Dermis microvascular lymphatic vessel endothelial cell (primary cell): ENCODE data around the gene ERP27. TPM values are rescaled to one million over a fixed set of nuclear protein-coding genes. Genes with fewer than 3 reads are reported as not detected.

Source experiments
- DNase-seq, 2 donors: peaks; one replicate each; pipeline versions ENCODE4 v3.0.0 to v3.0.0-alpha.2; 2010; ENCODE audit warnings: low read depth in 2 of 2
- total RNA-seq: library from RNA; depleted of rRNA; stranded (reverse); fragments of >200 nt; gene quantifications from 2 replicates; pipeline ENCODE4 v1.2.1, GENCODE V29; 2014

ERP27 gene
- total RNA-seq, 1 donor from 2014 or later, result 0.13 TPM

DNA sequence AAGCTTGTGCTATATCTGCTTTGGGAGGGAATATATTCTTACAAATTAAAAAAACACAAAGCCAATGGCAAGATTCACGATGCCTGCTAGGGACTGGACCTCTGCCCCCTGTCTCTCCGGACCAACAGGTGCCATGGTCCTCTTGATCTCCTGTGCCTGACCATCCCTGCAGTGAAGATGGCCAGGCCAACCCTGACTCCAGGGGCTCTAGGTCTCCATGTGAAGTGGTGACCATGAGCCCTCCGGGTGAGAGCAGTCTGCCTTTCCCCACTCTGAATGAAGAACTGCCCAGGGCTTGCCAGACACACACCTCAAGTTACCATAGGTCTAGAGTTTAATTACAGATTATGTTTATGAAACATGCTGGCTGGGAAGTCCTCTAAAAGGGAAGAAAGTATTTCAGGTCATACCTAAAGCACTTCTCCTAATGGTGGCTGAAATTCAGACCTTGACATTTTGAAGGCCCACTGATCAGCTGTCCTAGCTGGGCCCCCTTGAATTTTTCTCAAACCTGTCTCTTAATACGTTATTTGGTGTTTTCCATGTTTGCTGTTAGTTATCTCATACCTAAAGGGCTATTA, 21.7 kb upstream of the ERP27 start:
- no peak for DNase-seq

DNA sequence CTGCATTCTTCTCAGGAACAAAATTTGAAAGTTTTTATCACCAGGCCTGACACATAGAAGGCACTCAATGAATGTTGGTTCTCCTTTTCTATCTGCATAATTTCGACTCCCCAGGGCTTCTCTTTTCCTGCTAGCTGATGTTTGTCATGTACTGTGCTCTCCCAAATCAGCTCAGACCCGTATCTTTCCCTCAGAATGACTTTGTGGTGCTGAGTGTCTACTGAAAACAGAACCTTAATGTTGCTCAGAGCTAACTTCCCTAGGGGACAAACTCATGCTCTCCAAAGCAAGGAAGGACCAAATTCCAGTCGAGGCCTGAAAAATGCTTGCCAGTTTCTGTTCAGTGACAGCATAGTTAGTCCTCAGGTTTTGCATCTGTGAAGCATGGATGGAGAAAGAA, 21.1 kb upstream of the ERP27 start:
- DNase-seq, result no peak

GRCh38 chr12:14959126-14959440, 20.7 kb upstream of the ERP27 start:
- no peak for DNase-seq

DNA sequence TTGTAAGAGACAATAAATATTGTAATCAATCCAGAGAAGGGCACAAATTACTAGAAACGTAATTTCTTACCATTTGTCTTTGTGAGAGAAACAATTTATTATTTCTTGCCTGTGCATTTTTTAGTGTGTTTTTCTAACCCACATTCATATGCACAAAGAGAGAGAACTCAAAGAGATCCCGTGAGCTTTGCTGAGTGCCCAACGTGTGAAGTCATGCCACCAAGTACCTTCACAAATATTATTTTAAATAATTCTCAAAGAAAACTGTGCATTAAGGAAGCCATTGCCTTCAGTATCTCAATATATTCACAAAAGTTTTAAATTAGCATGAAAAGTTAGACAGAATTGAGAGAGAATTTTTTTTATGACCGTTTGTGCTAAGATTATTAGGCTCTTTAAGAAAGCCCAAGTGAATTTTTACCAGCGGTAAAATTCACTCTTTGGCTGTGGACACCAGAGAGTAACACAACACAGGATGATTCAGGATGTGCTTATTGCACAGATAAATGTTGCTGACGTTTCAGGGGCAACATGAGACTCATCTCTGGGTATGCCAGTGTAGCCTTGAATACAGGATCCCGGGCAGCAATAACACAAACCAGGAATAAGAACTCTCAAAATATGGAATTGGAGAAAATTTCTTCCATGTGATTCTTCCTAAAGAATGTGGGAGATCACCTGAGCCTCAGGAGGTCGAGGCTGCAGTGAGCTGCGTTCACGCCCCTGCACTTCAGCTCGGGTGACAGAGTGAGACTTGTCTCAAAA, 20.2 kb upstream of the ERP27 start:
- DNase-seq, result peak in 1 of 2 donors; percentile 24

DNA sequence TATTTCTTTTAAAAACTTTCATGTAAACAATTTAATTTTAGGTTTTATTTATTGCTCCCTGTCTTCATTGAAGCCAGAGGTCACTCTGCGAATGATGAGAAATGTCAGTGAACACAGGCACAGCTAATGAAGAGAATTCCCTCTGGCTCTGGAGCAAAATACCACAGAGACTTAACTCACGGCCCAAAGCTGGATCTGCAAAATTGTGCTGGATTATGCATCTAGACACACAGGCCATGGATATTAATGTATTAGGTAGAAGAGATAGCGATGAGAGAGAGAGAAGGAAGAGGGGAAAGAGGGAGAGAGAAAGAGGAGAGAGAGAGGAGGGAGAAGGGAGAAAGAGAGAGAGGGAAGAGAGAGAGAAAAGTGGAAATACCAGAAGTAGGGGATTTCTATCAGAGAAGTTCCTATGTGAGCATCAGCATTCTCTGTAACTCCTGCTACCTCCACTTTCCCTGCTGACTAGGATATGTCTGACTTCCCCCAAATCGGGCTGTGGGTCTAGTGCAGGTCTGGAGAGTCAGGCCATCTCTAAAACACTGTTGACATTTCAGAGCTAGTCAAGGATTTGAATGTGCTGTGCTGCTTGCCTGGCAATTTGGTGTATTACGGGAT, 19.3 kb upstream of the ERP27 start:
- no peak for DNase-seq

DNA sequence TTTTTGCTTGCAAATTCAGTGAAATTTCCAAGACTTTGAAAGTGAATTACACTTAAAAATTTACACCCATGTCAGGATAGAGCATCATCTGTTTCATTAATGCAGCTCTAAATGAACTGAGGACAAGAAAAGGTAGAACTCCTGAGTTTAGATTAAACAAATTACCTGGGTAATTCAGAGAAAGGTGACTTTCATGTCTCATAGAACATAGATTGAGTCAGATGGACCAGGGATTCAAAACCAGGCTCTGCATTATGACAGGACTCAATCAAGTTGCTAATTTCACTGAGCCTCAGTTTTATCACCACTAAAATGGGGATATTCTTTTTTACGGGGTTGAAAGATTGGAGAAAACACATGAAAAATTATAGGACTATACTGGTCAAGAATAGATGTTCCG, 18.6 kb upstream of the ERP27 start:
- no peak for DNase-seq

DNA sequence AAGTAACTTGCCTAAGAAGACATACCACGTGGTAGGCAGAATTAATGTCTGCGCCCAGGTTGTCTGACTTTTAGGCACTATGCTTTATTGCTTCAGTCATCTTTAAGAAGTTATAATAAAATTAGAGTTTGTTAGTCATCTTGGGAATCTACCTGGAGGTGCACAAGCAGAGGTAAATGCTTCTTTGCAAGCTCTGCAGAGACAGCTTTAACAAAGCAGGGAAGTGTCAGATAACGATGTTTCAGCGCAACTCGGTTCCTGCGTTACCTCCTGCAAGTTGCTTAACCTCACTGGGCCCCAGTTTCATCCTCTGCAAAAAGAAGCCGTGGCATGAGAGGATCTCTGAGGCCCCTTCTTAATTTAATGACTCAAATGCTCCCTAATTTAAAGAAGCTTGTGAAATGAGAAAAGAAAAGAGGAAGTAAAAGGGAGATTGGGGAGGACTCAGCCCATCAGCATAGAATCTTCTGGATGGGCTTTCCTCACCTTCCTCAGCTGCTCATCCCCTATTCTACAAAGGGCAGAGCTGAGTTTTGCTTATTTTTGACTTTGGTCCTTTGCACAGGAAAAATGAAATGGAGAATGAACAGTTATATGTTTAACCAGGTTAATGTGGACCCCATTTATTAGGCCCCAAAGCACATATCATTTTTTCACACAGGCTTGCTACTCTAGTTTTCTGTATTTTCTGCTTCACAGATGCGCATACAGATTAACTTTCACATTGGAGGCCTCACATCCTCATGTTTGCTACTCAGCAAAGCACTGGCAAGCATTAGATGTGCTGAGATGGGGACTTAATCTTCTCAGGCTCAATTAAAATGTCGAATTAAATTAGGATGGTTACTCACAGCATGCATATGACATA, 17.9 kb upstream of the ERP27 start:
- DNase-seq, result no peak

GRCh38 chr12:14954269-14954668, 15.9 kb upstream of the ERP27 start:
- DNase-seq, result no peak

GRCh38 chr12:14953752-14954151, 15.4 kb upstream of the ERP27 start:
- DNase-seq, result no peak

GRCh38 chr12:14952299-14952921, 14.1 kb upstream of the ERP27 start:
- peak; percentile 99 to 100 for DNase-seq

DNA sequence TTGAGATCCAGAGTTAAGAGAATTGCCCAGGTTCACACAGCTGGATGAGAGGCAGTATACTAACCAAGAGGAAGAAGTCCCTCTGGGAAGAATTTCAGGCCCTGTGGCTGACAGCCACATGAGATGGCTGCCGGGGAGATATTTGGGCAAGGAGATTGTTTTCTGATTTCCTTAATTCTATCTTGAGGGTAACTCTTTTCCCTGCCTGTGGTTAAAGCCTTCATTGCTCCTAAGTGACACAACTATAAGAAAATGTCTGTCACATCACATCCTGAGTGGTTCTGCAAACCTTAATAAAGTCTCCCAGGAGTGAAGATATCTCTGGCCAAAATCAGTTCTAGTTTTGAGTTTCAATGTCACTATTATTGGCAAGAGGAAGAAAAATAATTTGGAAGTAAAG, 13.5 kb upstream of the ERP27 start:
- no peak for DNase-seq

- DNase-seq, result peak in 1 of 2 donors; percentile 42
Observed at GRCh38 chr12:14950982-14951746, 12.8 kb upstream of the ERP27 start.

- DNase-seq, result no peak
Observed at GRCh38 chr12:14950421-14950820, 12.1 kb upstream of the ERP27 start.

- no peak for DNase-seq
Observed at GRCh38 chr12:14949631-14950030, 11.3 kb upstream of the ERP27 start.

DNA sequence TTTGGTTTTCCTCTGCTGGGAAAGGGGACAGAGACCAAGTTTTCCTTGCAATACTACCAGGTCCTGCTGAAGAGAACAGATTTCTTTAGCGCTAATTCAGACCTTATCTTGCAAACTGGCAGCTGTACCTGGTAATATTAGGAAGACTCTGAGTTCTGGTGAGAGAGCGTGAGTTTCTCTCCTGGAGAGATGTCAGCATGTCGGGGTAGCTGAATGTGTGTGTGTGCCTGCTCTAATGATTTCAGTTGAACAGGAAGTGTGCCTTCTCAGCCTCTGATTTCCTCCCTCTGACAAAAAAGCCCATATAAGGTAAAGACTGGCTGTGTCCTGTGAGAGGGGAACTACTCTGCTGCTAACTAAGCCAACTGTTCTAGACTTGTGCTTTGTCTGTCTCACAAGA, 10.3 kb upstream of the ERP27 start:
- DNase-seq, result peak; percentile 96

GRCh38 chr12:14946861-14947260, 8.5 kb upstream of the ERP27 start:
- DNase-seq, result peak in 1 of 2 donors; percentile 66

DNA sequence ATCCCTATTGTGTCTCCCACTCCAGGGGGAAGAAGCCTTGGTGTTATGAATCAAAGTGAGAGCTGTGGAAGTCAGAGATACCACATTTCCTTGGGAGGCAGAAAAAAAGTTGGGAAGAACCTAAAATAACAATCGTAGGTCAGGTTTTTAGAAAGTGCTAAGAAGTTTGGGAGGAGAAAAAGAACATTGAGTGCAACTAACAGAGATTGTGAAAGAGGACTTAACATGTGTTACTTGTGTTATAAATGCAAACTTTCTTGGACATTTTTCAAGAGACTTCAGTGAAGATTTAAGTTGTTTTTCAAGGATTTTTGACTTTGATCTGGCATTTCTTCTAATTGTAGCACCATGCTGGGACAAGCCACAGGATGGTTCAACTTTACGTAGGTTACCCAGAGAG, 7.8 kb upstream of the ERP27 start:
- no peak for DNase-seq

DNA sequence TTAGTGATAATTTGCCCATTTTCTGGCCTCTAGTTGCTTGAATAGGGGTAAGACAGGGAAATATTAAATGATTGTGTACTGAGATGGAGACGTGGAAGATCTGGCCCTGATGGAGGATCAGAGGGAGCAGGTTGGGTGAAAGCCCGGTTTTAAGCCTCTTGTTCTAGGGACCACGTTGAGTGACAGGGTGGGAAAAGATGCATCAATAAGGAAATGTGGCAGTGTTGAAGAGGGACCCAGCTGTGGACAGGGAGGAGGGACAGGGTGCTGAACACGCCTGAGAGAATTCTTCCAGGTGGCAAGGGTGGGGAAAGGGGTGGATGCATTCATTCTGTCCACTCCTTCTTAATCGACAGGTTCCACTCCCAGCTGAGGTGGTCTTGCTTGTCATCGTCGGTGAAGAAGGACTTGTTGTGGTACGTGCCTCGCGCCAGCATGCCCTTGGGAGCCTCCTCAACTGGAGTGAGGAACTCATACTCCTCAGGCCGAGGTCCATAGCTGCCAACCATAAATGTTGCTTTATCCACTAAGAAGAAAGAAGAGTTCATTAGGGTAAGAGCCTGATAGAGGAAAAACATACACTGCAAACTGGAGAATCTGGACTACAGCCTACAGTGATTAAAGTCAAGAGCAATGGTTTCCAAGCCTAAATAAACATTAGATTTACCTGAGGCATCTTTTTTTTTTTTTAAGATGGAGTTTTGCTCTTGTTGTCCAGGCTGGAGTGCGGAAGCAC, 4.0 kb upstream of the ERP27 start:
- DNase-seq, result no peak

DNA sequence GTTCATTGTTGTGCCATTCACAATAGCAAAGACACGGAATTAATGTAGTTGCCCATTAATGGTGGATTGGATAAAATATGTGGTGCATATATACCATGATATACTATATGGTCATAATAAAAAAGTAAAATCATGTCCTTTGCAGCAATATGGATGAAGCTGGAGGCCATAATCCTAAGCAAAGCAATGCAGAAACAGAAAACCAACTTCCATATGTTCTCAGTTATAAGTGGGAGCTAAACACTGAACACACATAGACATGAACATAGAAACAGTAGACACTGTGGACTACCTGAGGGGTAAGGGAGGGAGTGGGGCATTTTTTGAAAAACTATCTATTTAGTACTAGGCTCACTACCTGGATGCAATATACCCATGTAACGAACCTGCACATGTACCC, 3.0 kb upstream of the ERP27 start:
- DNase-seq, result no peak

GRCh38 chr12:14937689-14938088, 648 bp downstream of the ERP27 start:
- DNase-seq, result no peak
